Naive B cell (primary cell): ENCODE data around the gene ATOSA. TPM values are rescaled to one million over a fixed set of nuclear protein-coding genes. Genes with fewer than 3 reads are reported as not detected.

Source experiments
- ATAC-seq, 2 donors: fragments of 150-1000 bp; cut with Tn5 transposase; 2 replicates each; pipeline ENCODE4 v1.10.0; 2021; ENCODE audit warnings: low read depth in 2 of 2, mild to moderate bottlenecking in 2 of 2, moderate library complexity in 2 of 2
- DNase-seq: peaks from one replicate; pipeline ENCODE4 v3.0.0; 2022
- H3K27ac Mint-ChIP-seq, 6 donors: one replicate each; pipeline ENCODE4 v1.8.0; 2020 to 2022; ENCODE audit warnings: mild to moderate bottlenecking in 6 of 6, mixed read lengths in 6 of 6, moderate library complexity in 5 of 6, inconsistent platforms in 2 of 6
- H3K27me3 Mint-ChIP-seq, 3 donors: one replicate each; pipeline ENCODE4 v1.8.0; 2021 to 2022; ENCODE audit warnings: mixed read lengths in 3 of 3, mild to moderate bottlenecking in 1 of 3
- H3K36me3 Mint-ChIP-seq, 2 donors: one replicate each; pipeline ENCODE4 v1.8.0; 2020 to 2022; ENCODE audit warnings: mixed read lengths in 2 of 2, inconsistent platforms in 1 of 2, mild to moderate bottlenecking in 1 of 2
- H3K4me1 Mint-ChIP-seq, 3 donors: one replicate each; pipeline ENCODE4 v1.8.0; 2020 to 2022; ENCODE audit warnings: mixed read lengths in 3 of 3, inconsistent platforms in 1 of 3, mild to moderate bottlenecking in 1 of 3, moderate library complexity in 1 of 3
- H3K4me3 Mint-ChIP-seq, 8 donors: one replicate each; pipeline ENCODE4 v1.8.0; 2020 to 2022; ENCODE audit warnings: mild to moderate bottlenecking in 8 of 8, mixed read lengths in 8 of 8, moderate library complexity in 8 of 8, inconsistent platforms in 2 of 8
- H3K9me3 Mint-ChIP-seq, 7 donors: one replicate each; pipeline ENCODE4 v1.8.0; 2020 to 2022; ENCODE audit warnings: mixed read lengths in 7 of 7, mild to moderate bottlenecking in 5 of 7, inconsistent platforms in 2 of 7, moderate library complexity in 1 of 7
- polyA plus RNA-seq, 6 donors: library from polyadenylated mRNA; unstranded; fragments of 300-500 nt; fragmentation: Illumina TruSeq; gene quantifications; one replicate each; pipeline ENCODE4 v1.2.3, GENCODE V29; 2021; ENCODE audit warnings: low read depth in 6 of 6

ATOSA gene
- polyA plus RNA-seq, 6 donors from 2014 or later, result 15.7 to 38.0 (median 28.4) TPM

- no peaks in the 10 kb centered on the region for H3K9me3 Mint-ChIP-seq
- H3K4me3 Mint-ChIP-seq, result peak overlapping the region; percentile 95 to 100 (median 98)
- peaks cover 50 to 73% (median 53%) of the 10 kb centered on the region in 3 donors for H3K4me1 Mint-ChIP-seq
- no peaks in the 10 kb centered on the region for H3K27me3 Mint-ChIP-seq
- peaks cover 0 to 8% of the 10 kb centered on the region in 2 donors for H3K36me3 Mint-ChIP-seq
- ATAC-seq (no peak), DNase-seq (no peak)
- H3K27ac Mint-ChIP-seq, result peak overlapping the region; percentile 69 to 100 (median 99)
Observed at GRCh38 chr15:52680041-52680391, 828 bp upstream of the ATOSA start.

GRCh38 chr15:52678468-52679231 is 538 bp downstream of the ATOSA start:
- Mint-ChIP-seq H3K27me3 (no peaks in the 10 kb centered on the region), H3K4me3 (peak overlapping the region; percentile 95 to 100 (median 98)), H3K27ac (peak overlapping the region; percentile 99 to 100 (median 99)), H3K9me3 (no peaks in the 10 kb centered on the region), H3K36me3 (peaks cover 1 to 8% of the 10 kb centered on the region in 2 donors), H3K4me1 (peaks cover 47 to 62% (median 51%) of the 10 kb centered on the region in 3 donors)
- ATAC-seq, result peak; percentile 39
- peak; percentile 62 for DNase-seq

GRCh38 chr15:52677593-52678467 is 1.4 kb downstream of the ATOSA start:
- DNase-seq, result peak; percentile 44
- Mint-ChIP-seq H3K36me3 (peaks cover 4 to 8% of the 10 kb centered on the region in 2 donors), H3K4me1 (peaks cover 48 to 58% (median 54%) of the 10 kb centered on the region in 3 donors), H3K4me3 (peak overlapping the region; percentile 95 to 100 (median 98)), H3K9me3 (no peaks in the 10 kb centered on the region), H3K27me3 (no peaks in the 10 kb centered on the region), H3K27ac (peak overlapping the region; percentile 99 to 100 (median 99))
- ATAC-seq, result peak; percentile 15 to 21

- ATAC-seq (no peak), DNase-seq (no peak)
- Mint-ChIP-seq H3K27ac (peak overlapping the region in 1 of 6 donors; percentile 72), H3K4me1 (peaks cover 37 to 51% (median 42%) of the 10 kb centered on the region in 3 donors), H3K36me3 (peaks cover 10 to 12% of the 10 kb centered on the region in 2 donors), H3K4me3 (peak overlapping the region in 3 of 8 donors; percentile 12 to 71 (median 38)), H3K9me3 (no peaks in the 10 kb centered on the region), H3K27me3 (no peaks in the 10 kb centered on the region)
Observed at GRCh38 chr15:52674831-52675230, 4.4 kb downstream of the ATOSA start.

- ATAC-seq, result no peak
- H3K9me3 Mint-ChIP-seq, result no peaks in the 10 kb centered on the region
- H3K36me3 Mint-ChIP-seq, result peaks cover 8 to 10% of the 10 kb centered on the region in 2 donors
- no peaks in the 10 kb centered on the region for H3K27me3 Mint-ChIP-seq
- H3K27ac Mint-ChIP-seq, result peak overlapping the region in 4 of 6 donors; percentile 4 to 44 (median 26)
- H3K4me1 Mint-ChIP-seq, result peaks cover 32 to 47% (median 41%) of the 10 kb centered on the region in 3 donors
- peak overlapping the region in 3 of 8 donors; percentile 19 to 26 (median 22) for H3K4me3 Mint-ChIP-seq
- no peak for DNase-seq
Observed at GRCh38 chr15:52673734-52674133, 5.5 kb downstream of the ATOSA start.

- H3K36me3 Mint-ChIP-seq, result peaks cover 8 to 10% of the 10 kb centered on the region in 2 donors
- DNase-seq, result no peak
- H3K27me3 Mint-ChIP-seq, result no peaks in the 10 kb centered on the region
- no peaks in the 10 kb centered on the region for H3K9me3 Mint-ChIP-seq
- peak overlapping the region in 3 of 8 donors; percentile 19 to 26 (median 22) for H3K4me3 Mint-ChIP-seq
- ATAC-seq, result no peak
- peak overlapping the region in 4 of 6 donors; percentile 4 to 44 (median 26) for H3K27ac Mint-ChIP-seq
- H3K4me1 Mint-ChIP-seq, result peaks cover 32 to 49% (median 41%) of the 10 kb centered on the region in 3 donors
Observed at GRCh38 chr15:52673312-52673711, 5.9 kb downstream of the ATOSA start.

- Mint-ChIP-seq H3K4me1 (peaks cover 29 to 49% (median 36%) of the 10 kb centered on the region in 3 donors), H3K4me3 (no peak overlapping the region), H3K9me3 (no peaks in the 10 kb centered on the region), H3K27me3 (no peaks in the 10 kb centered on the region), H3K36me3 (peaks cover 8 to 10% of the 10 kb centered on the region in 2 donors), H3K27ac (peak overlapping the region in 1 of 6 donors; percentile 15)
- ATAC-seq (no peak), DNase-seq (no peak)
Observed at GRCh38 chr15:52672661-52673060, 6.5 kb downstream of the ATOSA start.

GRCh38 chr15:52670087-52670486 is 9.1 kb downstream of the ATOSA start:
- no peak for ATAC-seq
- peak overlapping the region in 3 of 6 donors; percentile 14 to 73 (median 59) for H3K27ac Mint-ChIP-seq
- no peak for DNase-seq
- H3K4me1 Mint-ChIP-seq, result peaks cover 20 to 52% (median 24%) of the 10 kb centered on the region in 3 donors
- H3K4me3 Mint-ChIP-seq, result no peak overlapping the region
- peaks cover 18 to 19% of the 10 kb centered on the region in 2 donors for H3K36me3 Mint-ChIP-seq
- H3K9me3 Mint-ChIP-seq, result no peaks in the 10 kb centered on the region
- no peaks in the 10 kb centered on the region for H3K27me3 Mint-ChIP-seq

GRCh38 chr15:52668133-52668532 is 11.1 kb downstream of the ATOSA start:
- peaks cover 14 to 47% (median 18%) of the 10 kb centered on the region in 3 donors for H3K4me1 Mint-ChIP-seq
- H3K36me3 Mint-ChIP-seq, result peaks cover 16 to 18% of the 10 kb centered on the region in 2 donors
- H3K9me3 Mint-ChIP-seq, result no peaks in the 10 kb centered on the region
- H3K4me3 Mint-ChIP-seq, result no peak overlapping the region
- peak overlapping the region in 2 of 6 donors; percentile 21 to 85 for H3K27ac Mint-ChIP-seq
- no peak for ATAC-seq
- no peak for DNase-seq
- no peaks in the 10 kb centered on the region for H3K27me3 Mint-ChIP-seq

- ATAC-seq, result no peak
- no peak overlapping the region for H3K4me3 Mint-ChIP-seq
- H3K4me1 Mint-ChIP-seq, result peaks cover 14 to 41% (median 18%) of the 10 kb centered on the region in 3 donors
- no peak for DNase-seq
- peak overlapping the region in 3 of 6 donors; percentile 21 to 85 (median 69) for H3K27ac Mint-ChIP-seq
- H3K27me3 Mint-ChIP-seq, result no peaks in the 10 kb centered on the region
- H3K9me3 Mint-ChIP-seq, result no peaks in the 10 kb centered on the region
- peaks cover 16 to 18% of the 10 kb centered on the region in 2 donors for H3K36me3 Mint-ChIP-seq
Observed at GRCh38 chr15:52667597-52667996, 11.6 kb downstream of the ATOSA start.

GRCh38 chr15:52663536-52664294 is 15.5 kb downstream of the ATOSA start:
- H3K27me3 Mint-ChIP-seq, result no peaks in the 10 kb centered on the region
- peaks cover 10 to 15% of the 10 kb centered on the region in 2 donors for H3K36me3 Mint-ChIP-seq
- peaks cover 0 to 22% (median 11%) of the 10 kb centered on the region in 3 donors for H3K4me1 Mint-ChIP-seq
- H3K9me3 Mint-ChIP-seq, result no peaks in the 10 kb centered on the region
- ATAC-seq, result no peak
- peak overlapping the region in 2 of 6 donors; percentile 9 to 66 for H3K27ac Mint-ChIP-seq
- H3K4me3 Mint-ChIP-seq, result no peak overlapping the region
- no peak for DNase-seq

- no peak for ATAC-seq
- H3K4me1 Mint-ChIP-seq, result peaks cover 0 to 14% (median 10%) of the 10 kb centered on the region in 3 donors
- no peak for DNase-seq
- H3K27ac Mint-ChIP-seq, result peak overlapping the region in 3 of 6 donors; percentile 61 to 79 (median 69)
- peaks cover 9 to 15% of the 10 kb centered on the region in 2 donors for H3K36me3 Mint-ChIP-seq
- no peaks in the 10 kb centered on the region for H3K27me3 Mint-ChIP-seq
- no peak overlapping the region for H3K4me3 Mint-ChIP-seq
- no peaks in the 10 kb centered on the region for H3K9me3 Mint-ChIP-seq
Observed at GRCh38 chr15:52661909-52662308, 17.3 kb downstream of the ATOSA start.
